Ovary (tissue), 9 donors: ENCODE results near the gene HBP1. TPM values are rescaled to one million over a fixed set of nuclear protein-coding genes. Genes with fewer than 3 reads are reported as not detected.

ENCODE experiments used
- DNase-seq, 5 donors: peaks; one replicate each; pipeline ENCODE4 v3.0.0-alpha.2; 2019 to 2020
- H3K27ac ChIP-seq, 2 donors: fragments of 200-600 bp; one replicate each; pipeline versions ENCODE4 v1.5.1 to v1.8.0; 2019 to 2022
- H3K27me3 ChIP-seq: fragments of 200-600 bp; one replicate; pipeline ENCODE4 v1.8.0; 2022
- H3K36me3 ChIP-seq: fragments of 200-600 bp; sonication (generic); one replicate; pipeline ENCODE4 v1.5.1; 2019
- H3K4me1 ChIP-seq: one replicate; pipeline ENCODE4 v1.8.1; 2013; ENCODE audit warnings: mild to moderate bottlenecking, moderate library complexity; ENCODE audit not compliant: insufficient read depth
- H3K4me3 ChIP-seq: fragments of 200-600 bp; sonication (generic); one replicate; pipeline ENCODE4 v1.5.1; 2017
- H3K9me3 ChIP-seq, 2 donors: fragments of 200-600 bp in 1 of 2; sonication (generic) in 1 of 2; one replicate each; pipeline versions ENCODE4 v1.5.1 to v1.8.1; 2013 to 2019; ENCODE audit warnings: mild to moderate bottlenecking in 1 of 2, moderate library complexity in 1 of 2
- EP300 ChIP-seq: sonication (generic); formaldehyde crosslinking; IDR thresholded peaks from one replicate; pipeline ENCODE4 v1.6.1; 2017; ENCODE audit warnings: antibody characterized with exemption
- POLR2A ChIP-seq: fragments of 450-650 bp; IDR thresholded peaks from one replicate; pipeline ENCODE4 v1.6.1; 2017; ENCODE audit warnings: antibody characterized with exemption, mild to moderate bottlenecking, moderate library complexity
- WGBS, 3 donors: extraction: QIAGEN DNeasy Blood & Tissue Kit in 1 of 3; methylation state at CpG; one replicate each; pipeline versions ENCODE4 v1.1.5 to v1.1.7; 2013 to 2017; 5-methylcytosine and 5-hydroxymethylcytosine counted together
- intact Hi-C, 4 donors: fragments of 100-400 bp; cut with DNase I; formaldehyde crosslinking; loops; one replicate each; pipeline versions ENCODE4 v1.11.0 to v1.15.1; 2022 to 2023
- polyA plus RNA-seq, 2 donors: library from polyadenylated mRNA; stranded (reverse); fragments of 200-250 nt in 1 of 2; fragments of 350-450 nt in 1 of 2; fragmentation: Illumina TruSeq in 1 of 2; extraction: RNeasy Lipid Tissue Mini Kit (QIAGEN cat#74804) in 1 of 2; gene quantifications; one replicate each; pipeline ENCODE4 v1.2.3, GENCODE V29; 2013 to 2014
- total RNA-seq, 7 donors: library from RNA; depleted of rRNA in 2 of 7; stranded (reverse); fragments of >200 nt in 2 of 7; fragmentation: NEBNext Ultra II Directional in 3 of 7; extraction: Animal tissue kit (Norgen Biotek cat#: 25700) in 3 of 7; gene quantifications; one replicate each; pipeline versions ENCODE4 v1.1.0 to v1.2.4, GENCODE V29; 2016 to 2023
- TF ChIP-seq, protein P1 (sequence below), 3 donors: fragments of 450-650 bp in 2 of 3; fragments of 200-600 bp in 1 of 3; IDR thresholded peaks; one replicate each; pipeline versions ENCODE4 v1.5.1 to v1.8.0; 2016 to 2022; ENCODE audit warnings: antibody characterized with exemption in 3 of 3, mild to moderate bottlenecking in 1 of 3
- donor health status: DM: no; HTN: no; CAD: no; lungs with moderate emphysema.
- donor health status: DM: no; HTN: no; CAD: no.
- donor health status: Bipolar disorder and iron deficiency.
- donor health status: DM: yes; HTN: yes; CAD: no.
- donor health status: DM: no; HTN: no; CAD: no.
- donor health status: DM: yes; HTN: yes; CAD: no.

HBP1 gene
- total and polyA plus RNA-seq, 9 donors = 31.8 to 121 (median 73.8) TPM

DNA sequence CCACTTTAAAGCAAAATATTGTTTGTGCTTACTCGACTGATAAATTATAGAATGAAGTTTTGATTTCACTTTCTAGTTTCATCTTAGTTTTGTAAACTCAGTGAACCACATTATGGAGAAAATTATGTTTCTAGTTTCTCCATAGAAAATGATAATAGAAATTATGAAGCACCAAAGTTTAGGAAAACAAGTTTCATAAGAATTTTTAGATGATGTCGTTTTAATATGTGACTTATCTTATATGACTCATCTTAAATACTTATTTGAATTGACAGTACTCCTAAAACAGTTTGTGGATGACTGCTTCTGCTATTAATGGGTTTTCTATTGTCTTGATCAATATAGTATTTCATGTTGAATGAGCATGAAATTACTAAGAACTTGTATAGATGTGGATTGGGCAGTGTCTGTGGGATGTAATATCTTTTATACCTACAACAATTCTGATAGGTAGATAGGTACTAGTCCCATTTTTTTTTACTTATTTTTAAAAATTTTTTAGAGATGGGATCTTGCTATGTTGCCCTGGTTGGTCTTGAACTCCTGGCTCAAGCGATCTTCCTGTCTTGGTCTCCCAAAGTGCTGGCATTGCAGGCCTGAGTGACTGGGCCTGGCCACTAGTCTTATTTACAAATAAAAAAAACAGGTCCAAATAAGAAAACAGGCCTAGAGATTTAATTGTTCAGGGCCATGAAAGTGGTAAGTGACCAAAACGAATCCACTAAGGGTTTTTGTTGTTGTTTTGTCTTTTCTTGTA is 3.7 kb downstream of the HBP1 start:
- H3K9me3 ChIP-seq = no peaks in the 10 kb centered on the region
- H3K4me1 ChIP-seq = peaks cover 17% of the 10 kb centered on the region
- TF ChIP-seq POLR2A (no peak), EP300 (no peak)
- TF ChIP-seq, protein P1, sequence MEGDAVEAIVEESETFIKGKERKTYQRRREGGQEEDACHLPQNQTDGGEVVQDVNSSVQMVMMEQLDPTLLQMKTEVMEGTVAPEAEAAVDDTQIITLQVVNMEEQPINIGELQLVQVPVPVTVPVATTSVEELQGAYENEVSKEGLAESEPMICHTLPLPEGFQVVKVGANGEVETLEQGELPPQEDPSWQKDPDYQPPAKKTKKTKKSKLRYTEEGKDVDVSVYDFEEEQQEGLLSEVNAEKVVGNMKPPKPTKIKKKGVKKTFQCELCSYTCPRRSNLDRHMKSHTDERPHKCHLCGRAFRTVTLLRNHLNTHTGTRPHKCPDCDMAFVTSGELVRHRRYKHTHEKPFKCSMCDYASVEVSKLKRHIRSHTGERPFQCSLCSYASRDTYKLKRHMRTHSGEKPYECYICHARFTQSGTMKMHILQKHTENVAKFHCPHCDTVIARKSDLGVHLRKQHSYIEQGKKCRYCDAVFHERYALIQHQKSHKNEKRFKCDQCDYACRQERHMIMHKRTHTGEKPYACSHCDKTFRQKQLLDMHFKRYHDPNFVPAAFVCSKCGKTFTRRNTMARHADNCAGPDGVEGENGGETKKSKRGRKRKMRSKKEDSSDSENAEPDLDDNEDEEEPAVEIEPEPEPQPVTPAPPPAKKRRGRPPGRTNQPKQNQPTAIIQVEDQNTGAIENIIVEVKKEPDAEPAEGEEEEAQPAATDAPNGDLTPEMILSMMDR (IDR thresholded peaks at IDR 0.05) = no peak
- intact Hi-C loops = no loop called here
- H3K36me3 ChIP-seq = no peaks in the 10 kb centered on the region
- WGBS, 3 donors = 49 to 62% (median 52%) methylated on average over 4 of the region's 4 CpGs
- no peak overlapping the region for H3K27ac ChIP-seq
- DNase-seq = no peak
- H3K4me3 ChIP-seq = no peak overlapping the region
- no peaks in the 10 kb centered on the region for H3K27me3 ChIP-seq

DNA sequence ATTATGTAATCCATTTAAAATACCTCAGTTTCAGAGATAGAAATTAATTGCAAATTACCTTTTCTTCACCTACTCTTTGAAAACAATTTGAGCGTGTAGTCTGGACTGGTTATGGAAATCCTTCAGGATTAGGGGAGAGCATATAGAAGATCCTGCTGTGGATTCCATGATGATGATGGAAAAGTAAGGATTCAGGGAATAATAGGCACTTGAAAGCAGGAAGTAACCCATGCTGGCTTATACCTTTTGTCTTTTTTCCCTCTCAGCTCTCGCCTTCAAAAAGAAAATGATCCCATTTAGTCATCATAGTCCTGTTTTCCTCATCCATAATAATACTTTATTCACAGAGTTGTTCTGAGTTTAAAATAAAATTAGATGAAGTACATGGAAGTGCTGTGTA is 4.4 kb downstream of the HBP1 start:
- intact Hi-C loops = no loop called here
- WGBS, 3 donors = 89 to 92% (median 89%) methylated on average over 2 of the region's 2 CpGs
- H3K27ac ChIP-seq = no peak overlapping the region
- TF ChIP-seq EP300 = no peak
- TF ChIP-seq, protein P1 (IDR thresholded peaks at IDR 0.05) = no peak
- no peak for TF ChIP-seq POLR2A
- no peaks in the 10 kb centered on the region for H3K36me3 ChIP-seq
- no peaks in the 10 kb centered on the region for H3K27me3 ChIP-seq
- no peak for DNase-seq
- H3K4me1 ChIP-seq = peaks cover 17% of the 10 kb centered on the region
- H3K9me3 ChIP-seq = no peaks in the 10 kb centered on the region
- H3K4me3 ChIP-seq = no peak overlapping the region

DNA sequence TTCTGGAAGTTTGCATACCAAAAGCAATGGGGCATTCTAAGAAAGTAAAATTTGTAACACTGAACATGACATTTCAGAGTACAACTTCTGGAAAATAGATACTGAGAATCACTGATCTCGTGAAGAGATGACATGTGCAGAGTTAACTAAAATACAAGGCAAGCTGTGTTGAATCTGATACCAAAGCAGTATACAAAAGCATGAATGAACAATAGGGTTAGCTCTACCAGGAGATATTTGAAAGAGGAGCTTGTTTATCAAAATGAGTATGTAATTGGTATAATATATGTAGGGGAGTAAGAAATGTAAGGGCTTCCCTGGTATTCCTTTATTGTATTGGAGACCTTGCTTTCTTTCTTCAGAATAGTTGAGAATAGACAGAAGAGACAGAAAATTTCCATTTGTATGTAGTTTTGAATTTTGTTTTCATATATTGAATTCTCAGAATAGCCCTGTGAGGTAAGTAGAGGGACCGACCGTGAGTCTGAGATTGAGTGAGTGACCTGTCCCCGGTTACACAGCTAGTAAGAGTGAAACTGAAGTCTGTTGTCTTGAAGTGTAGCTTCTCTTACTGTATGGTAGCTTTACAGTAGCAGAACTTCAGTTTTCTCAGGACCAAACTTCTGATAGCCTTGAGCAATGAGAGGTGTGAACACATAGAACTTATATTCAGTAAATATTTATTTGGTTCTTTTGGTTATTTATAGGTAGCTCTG is 5.0 kb downstream of the HBP1 start:
- DNase-seq = no peak
- Histone ChIP-seq H3K4me1 (peaks cover 17% of the 10 kb centered on the region), H3K36me3 (no peaks in the 10 kb centered on the region), H3K9me3 (no peaks in the 10 kb centered on the region), H3K27me3 (no peaks in the 10 kb centered on the region), H3K4me3 (no peak overlapping the region), H3K27ac (no peak overlapping the region)
- TF ChIP-seq POLR2A (no peak), EP300 (no peak)
- TF ChIP-seq, protein P1 (IDR thresholded peaks at IDR 0.05) = no peak
- intact Hi-C loops = no loop called here
- WGBS, 3 donors = 60 to 65% (median 63%) methylated on average over 4 of the region's 4 CpGs

DNA sequence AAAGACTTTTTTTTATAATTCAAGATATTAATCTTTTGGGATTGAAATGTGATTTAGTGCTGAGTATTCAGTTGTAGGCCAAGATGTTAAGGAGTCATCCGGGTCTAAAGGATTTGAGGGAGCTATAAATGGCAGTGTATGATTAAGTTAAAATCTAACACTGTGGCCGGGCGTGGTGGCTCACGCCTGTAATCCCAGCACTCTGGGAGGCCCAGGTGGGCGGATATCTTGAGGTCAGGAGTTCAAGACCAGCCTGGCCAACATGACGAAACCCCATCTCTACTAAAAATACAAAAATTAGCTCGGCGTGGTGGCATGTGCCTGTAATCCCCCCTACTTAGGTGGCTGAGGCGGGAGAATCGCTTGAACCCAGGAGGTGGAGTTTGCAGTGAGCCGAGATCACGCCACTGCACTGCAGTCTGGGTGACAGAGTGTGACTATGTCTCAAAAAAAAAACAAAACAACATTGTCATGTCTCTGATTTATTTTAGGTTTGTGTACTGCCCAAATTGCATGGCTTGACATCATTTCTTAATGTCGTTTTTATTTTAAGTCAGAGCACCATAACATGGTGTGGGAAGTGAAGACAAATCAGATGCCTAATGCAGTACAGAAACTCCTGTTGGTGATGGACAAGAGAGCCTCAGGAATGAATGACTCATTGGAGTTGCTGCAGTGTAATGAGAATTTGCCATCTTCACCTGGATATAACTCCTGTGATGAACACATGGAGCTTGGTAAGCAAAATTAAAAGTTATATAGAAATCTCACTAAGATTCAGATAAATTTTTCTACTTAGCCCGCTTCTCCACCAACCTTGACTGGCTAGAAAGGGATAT is 10.7 kb downstream of the HBP1 start:
- intact Hi-C loops = no loop called here
- no peak overlapping the region for H3K4me3 ChIP-seq
- no peaks in the 10 kb centered on the region for H3K9me3 ChIP-seq
- H3K27ac ChIP-seq = no peak overlapping the region
- H3K36me3 ChIP-seq = no peaks in the 10 kb centered on the region
- H3K27me3 ChIP-seq = no peaks in the 10 kb centered on the region
- no peak for DNase-seq
- TF ChIP-seq, protein P1 (IDR thresholded peaks at IDR 0.05) = no peak
- TF ChIP-seq EP300 (no peak), POLR2A (no peak)
- peaks cover 10% of the 10 kb centered on the region for H3K4me1 ChIP-seq
- 85 to 89% (median 87%) methylated on average over 14 of the region's 14 CpGs for WGBS, 3 donors
